ENCODE measurements around the gene DDX52. TPM values are rescaled to one million over a fixed set of nuclear protein-coding genes. Genes with fewer than 3 reads are reported as not detected.

DDX52 gene
- total and polyA plus RNA-seq, 2 experiments from 2014 or later, result 46.2 to 61.3 TPM

DNA sequence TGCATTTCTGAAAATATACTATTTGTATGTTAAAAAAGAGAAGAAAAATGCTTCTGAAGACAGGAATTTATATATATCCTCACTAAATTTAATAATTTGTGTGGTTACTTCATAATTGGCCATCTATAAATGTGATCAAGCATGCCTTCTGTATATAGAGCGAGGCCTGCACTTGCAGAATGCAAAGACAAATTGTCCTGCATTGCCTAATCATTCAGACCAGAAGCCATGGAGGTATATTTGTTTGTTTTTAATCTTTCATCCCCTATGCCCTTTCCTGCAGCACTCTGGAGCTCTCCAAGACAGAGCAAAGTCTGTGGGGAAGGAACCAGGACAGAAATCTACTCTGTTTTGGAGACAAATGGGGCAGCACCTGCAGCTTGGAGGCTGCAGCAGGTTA lies 23.8 kb upstream of the DDX52 start:
- Histone ChIP-seq H4K20me1 (replicated peaks; ENCODE audit: insufficient read depth) (no peaks in the 10 kb centered on the region), H3F3A (replicated peaks; ENCODE audit: low read depth) (no peaks in the 10 kb centered on the region), H3K4me3 (no peak overlapping the region), H3K27ac (ENCODE audit: low read depth) (no peak overlapping the region), H3K9me2 (ENCODE audit: insufficient read depth) (no peaks in the 10 kb centered on the region), H2AFZ (no peak overlapping the region), H3K79me2 (replicated peaks; ENCODE audit: insufficient read depth) (no peaks in the 10 kb centered on the region), H3K36me3 (ENCODE audit: insufficient read depth) (no peaks in the 10 kb centered on the region), H3K27me3 (ENCODE audit: insufficient read depth) (no peaks in the 10 kb centered on the region), H3K4me2 (no peak overlapping the region), H3K4me1 (ENCODE audit: insufficient read depth) (peaks cover 20% of the 10 kb centered on the region)
- no peak for TF ChIP-seq CREB1 (CRISPR knock-in tag; IDR thresholded peaks at IDR 0.05; ENCODE audit: low read depth)
- no peak for TF ChIP-seq ZNF462 (CRISPR knock-in tag; IDR thresholded peaks at IDR 0.05)
- TF ChIP-seq EZH2phosphoT487 (IDR thresholded peaks at IDR 0.05; ENCODE audit: unreplicated experiment), result no peak
- TF ChIP-seq, protein P1, sequence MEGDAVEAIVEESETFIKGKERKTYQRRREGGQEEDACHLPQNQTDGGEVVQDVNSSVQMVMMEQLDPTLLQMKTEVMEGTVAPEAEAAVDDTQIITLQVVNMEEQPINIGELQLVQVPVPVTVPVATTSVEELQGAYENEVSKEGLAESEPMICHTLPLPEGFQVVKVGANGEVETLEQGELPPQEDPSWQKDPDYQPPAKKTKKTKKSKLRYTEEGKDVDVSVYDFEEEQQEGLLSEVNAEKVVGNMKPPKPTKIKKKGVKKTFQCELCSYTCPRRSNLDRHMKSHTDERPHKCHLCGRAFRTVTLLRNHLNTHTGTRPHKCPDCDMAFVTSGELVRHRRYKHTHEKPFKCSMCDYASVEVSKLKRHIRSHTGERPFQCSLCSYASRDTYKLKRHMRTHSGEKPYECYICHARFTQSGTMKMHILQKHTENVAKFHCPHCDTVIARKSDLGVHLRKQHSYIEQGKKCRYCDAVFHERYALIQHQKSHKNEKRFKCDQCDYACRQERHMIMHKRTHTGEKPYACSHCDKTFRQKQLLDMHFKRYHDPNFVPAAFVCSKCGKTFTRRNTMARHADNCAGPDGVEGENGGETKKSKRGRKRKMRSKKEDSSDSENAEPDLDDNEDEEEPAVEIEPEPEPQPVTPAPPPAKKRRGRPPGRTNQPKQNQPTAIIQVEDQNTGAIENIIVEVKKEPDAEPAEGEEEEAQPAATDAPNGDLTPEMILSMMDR (conservative IDR thresholded peaks at IDR 0.05; ENCODE audit: low read depth in 2 of 2), result no peak
- TF ChIP-seq EZH2 (IDR thresholded peaks at IDR 0.05; ENCODE audit: low read depth, unreplicated experiment), result no peak
- TF ChIP-seq JUNB (IDR thresholded peaks at IDR 0.05; ENCODE audit: unreplicated experiment), result no peak
- no peak for TF ChIP-seq POLR2AphosphoS5 (IDR thresholded peaks at IDR 0.05; ENCODE audit: low read depth)
- TF ChIP-seq NANOG (IDR thresholded peaks at IDR 0.05; ENCODE audit: borderline replicate concordance), result no peak
- TF ChIP-seq, protein P2, sequence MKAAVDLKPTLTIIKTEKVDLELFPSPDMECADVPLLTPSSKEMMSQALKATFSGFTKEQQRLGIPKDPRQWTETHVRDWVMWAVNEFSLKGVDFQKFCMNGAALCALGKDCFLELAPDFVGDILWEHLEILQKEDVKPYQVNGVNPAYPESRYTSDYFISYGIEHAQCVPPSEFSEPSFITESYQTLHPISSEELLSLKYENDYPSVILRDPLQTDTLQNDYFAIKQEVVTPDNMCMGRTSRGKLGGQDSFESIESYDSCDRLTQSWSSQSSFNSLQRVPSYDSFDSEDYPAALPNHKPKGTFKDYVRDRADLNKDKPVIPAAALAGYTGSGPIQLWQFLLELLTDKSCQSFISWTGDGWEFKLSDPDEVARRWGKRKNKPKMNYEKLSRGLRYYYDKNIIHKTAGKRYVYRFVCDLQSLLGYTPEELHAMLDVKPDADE (IDR thresholded peaks at IDR 0.05), result no peak
- TF ChIP-seq STAT1 (IDR thresholded peaks at IDR 0.05; ENCODE audit: unreplicated experiment), result no peak
- TF ChIP-seq REST (IDR thresholded peaks at IDR 0.05; ENCODE audit: unreplicated experiment), result no peak
- TF ChIP-seq ZNF331 (CRISPR knock-in tag; IDR thresholded peaks at IDR 0.05; ENCODE audit: low read depth), result no peak
- Mint-ChIP-seq H3K27me3 (ENCODE audit: insufficient read depth, low read depth, poor library complexity) (peaks cover 3% of the 10 kb centered on the region), H3K4me1 (peaks cover 15% of the 10 kb centered on the region), H3K9me3 (no peaks in the 10 kb centered on the region), H3K4me3 (no peak overlapping the region), H3K36me3 (ENCODE audit: low read depth) (no peaks in the 10 kb centered on the region), H3K27ac (no peak overlapping the region)
- ATAC-seq (no peak), DNase-seq (ENCODE audit: low spot score) (no peak)

Measured in GM23338 (cell line).